Ovary (tissue), 9 donors: Measurements from ENCODE around the gene KNL1. TPM values are rescaled to one million over a fixed set of nuclear protein-coding genes. Genes with fewer than 3 reads are reported as not detected.
A peak's percentile ranks its signal among the peaks of the same experiment; 100 is the strongest.

Source experiments
- DNase-seq, 5 donors: peaks; one replicate each; pipeline ENCODE4 v3.0.0-alpha.2; 2019 to 2020
- H3K27ac ChIP-seq, 2 donors: fragments of 200-600 bp; one replicate each; pipeline versions ENCODE4 v1.5.1 to v1.8.0; 2019 to 2022
- H3K27me3 ChIP-seq: fragments of 200-600 bp; one replicate; pipeline ENCODE4 v1.8.0; 2022
- H3K36me3 ChIP-seq: fragments of 200-600 bp; sonication (generic); one replicate; pipeline ENCODE4 v1.5.1; 2019
- H3K4me1 ChIP-seq: one replicate; pipeline ENCODE4 v1.8.1; 2013; ENCODE audit warnings: mild to moderate bottlenecking, moderate library complexity; ENCODE audit not compliant: insufficient read depth
- H3K4me3 ChIP-seq: fragments of 200-600 bp; sonication (generic); one replicate; pipeline ENCODE4 v1.5.1; 2017
- H3K9me3 ChIP-seq, 2 donors: fragments of 200-600 bp in 1 of 2; sonication (generic) in 1 of 2; one replicate each; pipeline versions ENCODE4 v1.5.1 to v1.8.1; 2013 to 2019; ENCODE audit warnings: mild to moderate bottlenecking in 1 of 2, moderate library complexity in 1 of 2
- CTCF ChIP-seq, 3 donors: fragments of 450-650 bp in 2 of 3; fragments of 200-600 bp in 1 of 3; IDR thresholded peaks; one replicate each; pipeline versions ENCODE4 v1.5.1 to v1.8.0; 2016 to 2022; ENCODE audit warnings: antibody characterized with exemption in 3 of 3, mild to moderate bottlenecking in 1 of 3
- EP300 ChIP-seq: sonication (generic); formaldehyde crosslinking; IDR thresholded peaks from one replicate; pipeline ENCODE4 v1.6.1; 2017; ENCODE audit warnings: antibody characterized with exemption
- POLR2A ChIP-seq: fragments of 450-650 bp; IDR thresholded peaks from one replicate; pipeline ENCODE4 v1.6.1; 2017; ENCODE audit warnings: antibody characterized with exemption, mild to moderate bottlenecking, moderate library complexity
- WGBS, 3 donors: extraction: QIAGEN DNeasy Blood & Tissue Kit in 1 of 3; methylation state at CpG; one replicate each; pipeline versions ENCODE4 v1.1.5 to v1.1.7; 2013 to 2017; 5-methylcytosine and 5-hydroxymethylcytosine counted together
- intact Hi-C, 4 donors: fragments of 100-400 bp; cut with DNase I; formaldehyde crosslinking; loops; one replicate each; pipeline versions ENCODE4 v1.11.0 to v1.15.1; 2022 to 2023
- polyA plus RNA-seq, 2 donors: library from polyadenylated mRNA; stranded (reverse); fragments of 200-250 nt in 1 of 2; fragments of 350-450 nt in 1 of 2; fragmentation: Illumina TruSeq in 1 of 2; extraction: RNeasy Lipid Tissue Mini Kit (QIAGEN cat#74804) in 1 of 2; gene quantifications; one replicate each; pipeline ENCODE4 v1.2.3, GENCODE V29; 2013 to 2014
- total RNA-seq, 7 donors: library from RNA; depleted of rRNA in 2 of 7; stranded (reverse); fragments of >200 nt in 2 of 7; fragmentation: NEBNext Ultra II Directional in 3 of 7; extraction: Animal tissue kit (Norgen Biotek cat#: 25700) in 3 of 7; gene quantifications; one replicate each; pipeline versions ENCODE4 v1.1.0 to v1.2.4, GENCODE V29; 2016 to 2023
- donor health status: DM: no; HTN: no; CAD: no; lungs with moderate emphysema.
- donor health status: DM: no; HTN: no; CAD: no.
- donor health status: Bipolar disorder and iron deficiency.
- donor health status: DM: yes; HTN: yes; CAD: no.
- donor health status: DM: no; HTN: no; CAD: no.
- donor health status: DM: yes; HTN: yes; CAD: no.

The KNL1 gene
- total and polyA plus RNA-seq, 9 donors = 0.13 to 1.4 (median 0.48) TPM

GRCh38 chr15:40562691-40563090 is 31.4 kb upstream of the KNL1 start:
- peak in 2 of 5 donors; percentile 36 to 55 for DNase-seq
- TF ChIP-seq EP300 (no peak), POLR2A (no peak), CTCF (IDR thresholded peaks at IDR 0.05) (no peak)
- peaks cover 4% of the 10 kb centered on the region for H3K4me1 ChIP-seq
- H3K9me3 ChIP-seq = no peaks in the 10 kb centered on the region
- intact Hi-C loops = loop anchor here in 2 of 4 donors (10.0 kb wide), 2 partner anchors 118 to 192 kb away; partner anchors contain the start of genes BAHD1 (in 1 of the 2) and RMDN3 (in 1 of the 2)
- peak overlapping the region in 1 of 2 donors; percentile 1 for H3K27ac ChIP-seq
- no peaks in the 10 kb centered on the region for H3K36me3 ChIP-seq
- H3K27me3 ChIP-seq = no peaks in the 10 kb centered on the region
- H3K4me3 ChIP-seq = no peak overlapping the region
- WGBS, 3 donors = 8 to 36% (median 23%) methylated on average over 2 of the region's 2 CpGs

DNA sequence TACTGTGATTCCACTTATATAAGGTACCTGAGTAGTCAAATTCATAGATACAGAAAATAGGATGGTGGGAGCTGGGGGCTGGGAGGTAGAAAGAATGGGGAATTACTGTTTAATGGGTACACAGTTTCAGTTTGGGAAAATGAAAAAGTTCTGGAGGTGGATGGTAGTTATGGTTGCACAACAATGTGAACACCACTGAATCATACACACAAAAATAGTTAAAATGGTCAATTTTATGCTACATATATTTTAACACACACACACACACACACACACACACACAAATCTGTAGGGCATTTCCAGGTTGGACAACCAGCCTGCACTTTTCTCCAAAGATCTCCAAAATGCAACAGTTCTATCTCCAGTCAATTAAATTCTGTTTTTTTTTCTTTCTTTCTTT is 30.6 kb upstream of the KNL1 start:
- Histone ChIP-seq H3K36me3 (no peaks in the 10 kb centered on the region), H3K9me3 (no peaks in the 10 kb centered on the region), H3K4me3 (no peak overlapping the region), H3K27me3 (no peaks in the 10 kb centered on the region), H3K27ac (no peak overlapping the region), H3K4me1 (peaks cover 4% of the 10 kb centered on the region)
- no peak for DNase-seq
- TF ChIP-seq CTCF (IDR thresholded peaks at IDR 0.05) (no peak), EP300 (no peak), POLR2A (no peak)
- intact Hi-C loops = loop anchor here in 2 of 4 donors (10.0 kb wide), 2 partner anchors 119 to 191 kb away; partner anchors contain the start of genes BAHD1 (in 1 of the 2) and RMDN3 (in 1 of the 2)

- WGBS, 3 donors = 0% methylated on average over 36 to 40 of the region's 40 CpGs
- H3K4me1 ChIP-seq = peaks cover 4% of the 10 kb centered on the region
- intact Hi-C loops = loop anchor here in 2 of 4 donors (10.0 kb wide), 2 partner anchors 120 to 190 kb away; partner anchors contain the start of genes BAHD1 (in 1 of the 2) and RMDN3 (in 1 of the 2)
- no peaks in the 10 kb centered on the region for H3K27me3 ChIP-seq
- no peaks in the 10 kb centered on the region for H3K9me3 ChIP-seq
- peak within 1 kb of the TSS; percentile 79 to 85 for H3K27ac ChIP-seq
- peak; percentile 37 for TF ChIP-seq EP300
- peak; percentile 81 for TF ChIP-seq POLR2A
- TF ChIP-seq CTCF (IDR thresholded peaks at IDR 0.05) = no peak
- H3K4me3 ChIP-seq = peak within 1 kb of the TSS; percentile 88
- DNase-seq = peak; percentile 94 to 97 (median 95)
- H3K36me3 ChIP-seq = no peaks in the 10 kb centered on the region
Measured at GRCh38 chr15:40564591-40565332, 29.3 kb upstream of the KNL1 start, which contains the start of gene CCDC32. Gene CCDC32, minus strand, starts transcription at chr15:40565042. Its CDS starts 2,027 bp downstream, at chr15:40563015.

- no peaks in the 10 kb centered on the region for H3K9me3 ChIP-seq
- no peaks in the 10 kb centered on the region for H3K36me3 ChIP-seq
- no peak for TF ChIP-seq CTCF (IDR thresholded peaks at IDR 0.05)
- no peak for TF ChIP-seq EP300
- TF ChIP-seq POLR2A = no peak
- peak in 1 of 5 donors; percentile 39 for DNase-seq
- intact Hi-C loops = loop anchor here in 2 of 4 donors (10.0 kb wide), 2 partner anchors 121 to 189 kb away; partner anchors contain the start of genes BAHD1 (in 1 of the 2) and RMDN3 (in 1 of the 2)
- WGBS, 3 donors = 34 to 46% (median 41%) methylated on average over 19 to 20 of the region's 20 CpGs
- H3K4me3 ChIP-seq = peak overlapping the region; percentile 88
- H3K4me1 ChIP-seq = peaks cover 9% of the 10 kb centered on the region
- H3K27ac ChIP-seq = no peak overlapping the region
- H3K27me3 ChIP-seq = no peaks in the 10 kb centered on the region
Measured at GRCh38 chr15:40565333-40566238, 28.5 kb upstream of the KNL1 start.
